GM20000 (cell line): ENCODE data around the gene RHOB.

Source experiments
- DNase-seq: peaks from one replicate; pipeline ENCODE4 v3.0.0; 2012; ENCODE audit warnings: low spot score
- CTCF ChIP-seq: IDR thresholded peaks from 2 replicates; pipeline ENCODE4 v1.5.1; 2012; ENCODE audit warnings: mild to moderate bottlenecking, control low read depth; ENCODE audit errors: extremely low read depth, missing control alignments

Gene RHOB

DNA sequence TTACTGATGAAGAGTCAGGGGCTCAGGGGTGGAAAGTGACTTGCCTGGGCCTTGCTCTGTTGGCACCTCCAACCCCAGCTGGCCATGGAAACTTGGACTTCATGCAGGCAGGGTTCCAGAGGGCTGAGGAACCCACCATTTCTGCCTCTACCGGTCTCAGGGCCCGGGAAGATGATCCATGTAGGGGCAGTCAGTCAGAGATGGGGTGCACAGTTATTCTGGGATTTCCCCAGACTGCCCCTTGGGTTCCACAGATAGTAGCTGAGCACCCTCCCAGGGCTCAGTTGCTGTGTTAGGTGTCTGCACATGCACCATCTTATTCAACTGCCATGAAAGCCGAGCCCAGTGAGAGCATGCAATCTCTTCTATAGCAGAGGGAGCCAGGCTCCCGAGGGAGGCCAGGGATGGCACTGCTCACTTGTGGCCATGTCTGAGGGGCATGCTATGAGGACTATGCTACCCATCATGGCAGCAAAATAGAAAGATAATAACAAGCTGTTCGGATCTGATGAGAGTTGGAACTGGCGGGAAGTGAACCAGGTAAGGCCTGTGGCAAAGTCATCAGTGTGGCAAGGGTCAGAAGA lies 37.3 kb downstream of the RHOB start:
- no peak for DNase-seq
- TF ChIP-seq CTCF = no peak

DNA sequence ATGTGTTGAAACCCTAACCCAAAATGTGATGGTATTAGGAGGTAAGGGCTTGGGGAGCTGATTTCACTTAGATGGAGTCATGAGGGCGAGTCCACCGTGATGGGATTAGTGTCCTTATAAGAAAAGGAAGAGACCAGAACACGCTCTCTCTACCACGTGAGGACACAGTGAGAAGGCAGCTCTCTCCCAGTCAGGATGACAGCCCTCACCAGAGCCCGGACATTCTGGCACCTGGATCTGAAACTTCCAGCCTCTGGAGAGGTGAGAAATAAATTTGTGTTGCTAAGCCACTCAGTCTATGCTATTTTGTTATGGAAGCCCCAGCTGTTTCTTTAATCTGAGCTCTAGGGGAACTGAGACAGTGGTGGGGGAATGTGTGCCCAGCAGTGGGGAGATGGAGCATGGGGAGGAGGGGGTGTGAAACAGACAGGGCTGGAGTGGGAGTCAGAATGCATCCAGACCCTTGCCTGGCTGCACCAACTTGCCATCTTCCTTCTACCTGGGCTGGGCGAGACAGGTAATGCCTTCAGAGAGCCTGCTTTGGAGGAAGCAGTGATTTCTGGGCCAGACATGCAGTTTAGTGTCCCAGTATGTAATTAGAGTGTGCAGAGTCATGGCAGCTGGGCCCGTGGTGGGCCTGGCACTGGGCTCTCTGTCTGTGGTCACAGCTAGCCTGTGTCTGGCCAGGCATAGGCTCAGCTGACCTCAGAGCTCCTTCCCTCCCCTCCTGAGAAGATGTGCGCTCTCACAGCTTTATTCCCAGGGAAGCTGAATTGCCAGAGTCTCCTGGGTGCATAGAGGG lies 38.1 kb downstream of the RHOB start:
- TF ChIP-seq CTCF = no peak

GRCh38 chr2:20485612-20486388 lies 38.9 kb downstream of the RHOB start:
- no peak for DNase-seq
- TF ChIP-seq CTCF = no peak

More for the DNA sequence above, 38.1 kb downstream of the RHOB start:
- DNase-seq = no peak

- no peak for TF ChIP-seq CTCF
- DNase-seq = no peak
These were observed 39.7 kb downstream of the RHOB start for GRCh38 chr2:20486571-20486970.

- TF ChIP-seq CTCF = no peak
- DNase-seq = no peak
These were observed 40.1 kb downstream of the RHOB start for GRCh38 chr2:20487030-20487391.

DNA sequence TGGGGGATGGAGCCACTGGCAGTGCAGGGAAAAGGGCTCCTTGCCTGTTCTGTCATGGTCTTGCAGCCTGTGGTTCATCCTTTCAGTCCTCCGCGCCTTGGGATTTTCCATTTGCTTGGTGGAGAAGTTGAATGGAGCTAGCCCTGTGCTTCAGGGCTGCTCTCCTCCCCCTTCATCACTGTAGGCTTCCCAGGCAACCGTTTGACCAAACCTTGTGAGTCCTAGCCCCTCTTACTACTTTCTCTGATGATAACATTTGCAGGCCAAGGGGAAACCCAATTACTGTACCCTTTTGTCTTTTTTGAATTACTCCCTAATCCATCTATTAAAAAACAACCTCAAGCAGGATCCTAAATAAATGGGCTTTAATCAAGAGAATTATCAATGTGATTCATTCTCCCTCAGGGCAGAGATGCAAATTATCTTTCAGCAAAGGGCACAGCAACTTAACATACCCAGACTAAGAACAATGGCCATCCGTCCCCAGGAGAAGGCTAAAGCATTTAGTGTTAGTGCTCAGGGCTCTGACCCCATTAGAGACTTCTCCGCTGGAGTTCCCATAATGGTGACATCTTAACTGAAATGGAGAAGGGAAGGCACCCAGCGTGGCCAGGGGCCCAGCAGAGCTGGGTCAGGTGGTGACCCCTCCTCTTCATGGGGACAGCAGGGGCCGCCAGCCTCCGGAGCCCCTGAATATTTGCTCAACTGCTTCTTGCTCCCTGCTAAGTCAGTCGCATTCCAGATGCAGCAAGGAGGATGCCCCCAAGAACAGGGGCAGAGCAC lies 40.7 kb downstream of the RHOB start:
- no peak for DNase-seq
- TF ChIP-seq CTCF = no peak
